ENCODE data around the gene DENND1A.

GRCh38 chr9:123406016-123406415 lies 523.9 kb downstream of the DENND1A start:
- TF ChIP-seq POLR2A (IDR thresholded peaks at IDR 0.05), result no peak
- no peak for TF ChIP-seq CTCF (IDR thresholded peaks at IDR 0.05)

Data from right lobe of liver (tissue), 4 donors.